K562 (cell line): Measurements from ENCODE around the gene VGLL2. TPM values are rescaled to one million over a fixed set of nuclear protein-coding genes. Genes with fewer than 3 reads are reported as not detected.

Experiments used
- ATAC-seq: fragments of 200-7000 bp; cut with Tn5 transposase; 3 replicates; pipeline ENCODE4 v1.9.1; 2020; ENCODE audit warnings: moderate library complexity
- BruUV-seq: library from RNA; stranded (reverse); fragments of 400-500 nt; replicated peaks from 2 replicates; lab custom pipeline; 2021; lab: Mats Ljungman, UMichigan
- CTCF ChIA-PET: fragments of 300-600 bp; formaldehyde crosslinking; extraction: SDS; loops from one replicate; lab custom pipeline; 2021; ENCODE audit warnings: low intra/inter-chr PET ratio; lab: Yijun Ruan, JAX
- POLR2A ChIA-PET: fragments of 300-600, 350-650 bp; sonication (Branson Sonifier 250); formaldehyde crosslinking; extraction: SDS; loops from one replicate; lab custom pipeline; 2021; ENCODE audit warnings: antibody characterized with exemption, inconsistent platforms; lab: Yijun Ruan, JAX
- DNase-seq, 4 experiments: peaks; one replicate each; pipeline versions ENCODE4 v3.0.0 to v3.0.0-alpha.2; 2011 to 2018; ENCODE audit warnings: low spot score in 3 of 4, mixed read lengths in 3 of 4; ENCODE audit errors: extremely low read depth in 1 of 4
- FAIRE-seq: peaks from 2 replicates; lab custom pipeline; 2011; peaks lifted over from hg19 to GRCh38; lab: Jason Lieb, UNC
- H2AFZ ChIP-seq: 2 replicates; pipeline ENCODE4 v1.6.0; 2011; ENCODE audit warnings: low read depth, low read length, control low read depth, inconsistent platforms
- H3K27ac ChIP-seq: fragments of 200-600 bp; 3 replicates; pipeline ENCODE4 v1.8.0; 2011; ENCODE audit warnings: low read depth, mild to moderate bottlenecking, control low read depth, inconsistent platforms, low read length, moderate library complexity, mixed read lengths; ENCODE audit errors: extremely low read depth
- H3K27me3 ChIP-seq, 2 experiments: fragments of 300-600 bp in 1 of 2; 2 replicates in 1 of 2; 3 replicates in 1 of 2; pipeline versions ENCODE4 v1.6.0 to v1.8.0; 2011; ENCODE audit warnings: inconsistent platforms in 2 of 2, low read length in 2 of 2, mild to moderate bottlenecking in 1 of 2, mixed read lengths in 1 of 2, moderate library complexity in 1 of 2; ENCODE audit not compliant: control insufficient read depth in 2 of 2, insufficient read depth in 2 of 2
- H3K36me3 ChIP-seq: fragments of 300-600 bp; 3 replicates; pipeline ENCODE4 v1.8.0; 2011; ENCODE audit warnings: mild to moderate bottlenecking, low read length, inconsistent platforms; ENCODE audit not compliant: control insufficient read depth, insufficient read depth
- H3K4me1 ChIP-seq, 2 experiments: fragments of 200-600 bp in 1 of 2; replicated peaks in 1 of 2; 2 replicates in 1 of 2; 3 replicates in 1 of 2; pipeline versions ENCODE4 v1.5.1 to v1.8.0; 2011; ENCODE audit warnings: inconsistent platforms in 2 of 2, low read length in 2 of 2, mild to moderate bottlenecking in 1 of 2, mixed read lengths in 1 of 2, moderate library complexity in 1 of 2; ENCODE audit not compliant: control insufficient read depth in 2 of 2, insufficient read depth in 2 of 2
- H3K4me2 ChIP-seq: 2 replicates; pipeline ENCODE4 v1.6.1; 2011; ENCODE audit warnings: low read length, control low read depth, inconsistent platforms, mixed read lengths; ENCODE audit not compliant: insufficient read depth
- H3K4me3 ChIP-seq: fragments of 200-600 bp; sonication (generic), shearing (Covaris generic); 2 replicates; pipeline ENCODE4 v1.5.1; 2016; ENCODE audit warnings: control low read depth, inconsistent platforms
- H3K79me2 ChIP-seq: fragments of 200-600 bp; 3 replicates; pipeline ENCODE4 v1.8.0; 2011; ENCODE audit warnings: low read length, inconsistent platforms; ENCODE audit not compliant: control insufficient read depth, insufficient read depth
- H3K9ac ChIP-seq, 2 experiments: 2 replicates each; pipeline versions ENCODE4 v1.6.0 to v1.6.1; 2011; ENCODE audit warnings: low read depth in 2 of 2, low read length in 2 of 2, control low read depth in 1 of 2, inconsistent platforms in 1 of 2, mild to moderate bottlenecking in 1 of 2, mixed read lengths in 1 of 2; ENCODE audit not compliant: insufficient read depth in 1 of 2
- H3K9me1 ChIP-seq: one replicate; pipeline ENCODE4 v1.6.0; 2011; ENCODE audit warnings: inconsistent platforms, mild to moderate bottlenecking, low read length, moderate library complexity; ENCODE audit not compliant: control insufficient read depth, insufficient read depth
- H3K9me3 ChIP-seq: replicated peaks from 2 replicates; pipeline ENCODE4 v1.5.1; 2011; ENCODE audit warnings: low read depth, low read length, inconsistent platforms; ENCODE audit not compliant: control insufficient read depth, insufficient read depth
- H4K20me1 ChIP-seq: replicated peaks from 2 replicates; pipeline ENCODE4 v1.6.1; 2011; ENCODE audit warnings: low read length, inconsistent platforms, mixed read lengths; ENCODE audit not compliant: control insufficient read depth, insufficient read depth
- FOXM1 ChIP-seq, 2 experiments: fragments of 450-650 bp in 1 of 2; sonication (generic) in 1 of 2; formaldehyde crosslinking in 1 of 2; IDR thresholded peaks; 2 replicates each; pipeline versions ENCODE4 v1.6.1 to v1.9.0; 2017 to 2022; ENCODE audit warnings: low read depth in 2 of 2, mild to moderate bottlenecking in 2 of 2, missing genetic modification reagents in 1 of 2, moderate library complexity in 1 of 2
- HMG20A ChIP-seq: fragments of 450-650 bp; formaldehyde crosslinking; conservative IDR thresholded peaks from 2 replicates; pipeline ENCODE4 v1.4.0; 2020; ENCODE audit warnings: mild to moderate bottlenecking, mixed read lengths
- HNRNPK ChIP-seq: fragments of 200-400 bp; formaldehyde crosslinking; IDR thresholded peaks from one replicate; pipeline ENCODE4 v1.6.1; 2018; ENCODE audit warnings: mild to moderate bottlenecking, low read depth, low read length; ENCODE audit not compliant: poor library complexity, severe bottlenecking
- KAT7 ChIP-seq: sonication (generic); formaldehyde crosslinking; IDR thresholded peaks from 2 replicates; pipeline ENCODE4 v1.8.0; 2022; ENCODE audit warnings: missing genetic modification reagents, mild to moderate bottlenecking, borderline replicate concordance
- L3MBTL2 ChIP-seq: fragments of 450-650 bp; IDR thresholded peaks from 2 replicates; pipeline ENCODE4 v1.6.1; 2016; ENCODE audit warnings: mild to moderate bottlenecking, moderate library complexity
- MAZ ChIP-seq, 2 experiments: fragments of 450-650 bp in 1 of 2; sonication (generic) in 1 of 2; formaldehyde crosslinking; IDR thresholded peaks in 1 of 2; conservative IDR thresholded peaks in 1 of 2; 2 replicates each; pipeline versions ENCODE4 v1.4.0 to v1.5.0; 2020; ENCODE audit warnings: mild to moderate bottlenecking in 1 of 2, missing genetic modification reagents in 1 of 2
- MNT ChIP-seq, 2 experiments: fragments of 450-650 bp; conservative IDR thresholded peaks; 2 replicates each; pipeline ENCODE4 v1.6.1; 2017; ENCODE audit warnings: mild to moderate bottlenecking in 2 of 2, moderate library complexity in 2 of 2
- SIX5 ChIP-seq, 2 experiments: IDR thresholded peaks; 2 replicates each; pipeline ENCODE4 v1.6.1; 2011; ENCODE audit warnings: low read length in 2 of 2, borderline replicate concordance in 1 of 2, low read depth in 1 of 2, mild to moderate bottlenecking in 1 of 2, moderate library complexity in 1 of 2; ENCODE audit not compliant: insufficient read depth in 1 of 2
- SOX6 ChIP-seq: fragments of 450-650 bp; IDR thresholded peaks from 2 replicates; pipeline ENCODE4 v1.6.1; 2014; ENCODE audit warnings: mild to moderate bottlenecking
- U2AF2 ChIP-seq: fragments of 200-400 bp; formaldehyde crosslinking; optimal IDR thresholded peaks from 2 replicates; pipeline ENCODE3; 2017; ENCODE audit warnings: low read depth, mild to moderate bottlenecking, low read length
- ZNF277 ChIP-seq: fragments of 250-450 bp; sonication (Bioruptor Pico); IDR thresholded peaks from 2 replicates; pipeline ENCODE4 v1.8.0; 2022; ENCODE audit warnings: inconsistent platforms, mild to moderate bottlenecking, moderate library complexity, borderline replicate concordance
- ZNF347 ChIP-seq: fragments of 450-650 bp; formaldehyde crosslinking; IDR thresholded peaks from 2 replicates; pipeline ENCODE4 v1.4.0; 2020; ENCODE audit warnings: low read depth, mild to moderate bottlenecking, moderate library complexity
- WGBS: fragments of 100-300 bp; shearing (Covaris generic); methylation state at CpG from one replicate; pipeline ENCODE4 v1.1.6; 2016; ENCODE audit warnings: low coverage, mixed read lengths; ENCODE audit not compliant: insufficient coverage; ENCODE audit errors: missing lambda C conversion rate; 5-methylcytosine and 5-hydroxymethylcytosine counted together
- in situ Hi-C: fragments of 300-500 bp; cut with MboI; formaldehyde crosslinking; loops from 4 replicates; pipeline ENCODE4 v1.15.0; 2018; ENCODE audit warnings: inconsistent platforms, mixed read lengths
- intact Hi-C: fragments of 100-400 bp; cut with micrococcal nuclease; formaldehyde crosslinking; loops from 2 replicates; pipeline ENCODE4 v1.14.2; 2022
- polyA plus RNA-seq, 8 experiments: library from polyadenylated mRNA; depleted of rRNA in 4 of 8; stranded (reverse) in 5 of 8; unstranded in 3 of 8; fragments of >200 nt; fragmentation: Nextera tagmentation in 2 of 8; fragmentation: Illumina TruSeq in 1 of 8; extraction: Ambion mirVana in 2 of 8; extraction: Trizol in 1 of 8; gene quantifications; 2 replicates each; pipeline versions ENCODE4 v1.2.1 to v1.2.3, GENCODE V29; 2011 to 2014; ENCODE audit warnings: inconsistent platforms in 1 of 8, missing spikeins in 1 of 8
- total RNA-seq, 7 experiments: library from RNA; depleted of rRNA in 6 of 7; stranded (reverse); fragments of >200 nt in 6 of 7; fragmentation: Illumina TruSeq in 2 of 7; extraction: Trizol in 2 of 7; gene quantifications; 2 replicates each; pipeline versions ENCODE4 v1.2.1 to v1.2.3, GENCODE V29; 2011 to 2021; ENCODE audit warnings: low replicate concordance in 1 of 7
- TF ChIP-seq, protein P1 (sequence below): fragments of 150-350 bp; conservative IDR thresholded peaks from 2 replicates; pipeline ENCODE4 v1.6.1; 2014; ENCODE audit warnings: low read length
- TF ChIP-seq, protein P2 (sequence below): fragments of 450-650 bp; formaldehyde crosslinking; IDR thresholded peaks from 2 replicates; pipeline ENCODE4 v1.4.0; 2020; ENCODE audit warnings: mild to moderate bottlenecking

Gene VGLL2
- total and polyA plus RNA-seq, 9 of the 15 experiments (the other 6 are each of a cell fraction or from before 2014, with no cell fraction given) = not detected

GRCh38 chr6:117226778-117227177, 38.6 kb upstream of the VGLL2 start:
- POLR2A ChIA-PET = no interaction called here
- TF ChIP-seq ZNF347 (CRISPR knock-in tag) (no peak), MAZ (CRISPR knock-in tag; conservative IDR thresholded peaks at IDR 0.05 in 1 of 2, IDR thresholded peaks at IDR 0.05 in 1 of 2) (no peak), L3MBTL2 (no peak), U2AF2 (no peak), ZNF277 (CRISPR knock-in tag) (no peak), SOX6 (no peak), HMG20A (CRISPR knock-in tag) (no peak), KAT7 (CRISPR knock-in tag) (no peak), HNRNPK (no peak), FOXM1 (IDR thresholded peaks at IDR 0.05; ENCODE audit: low read depth) (no peak), FOXM1 (CRISPR knock-in tag; IDR thresholded peaks at IDR 0.05; ENCODE audit: low read depth) (no peak), SIX5 (IDR thresholded peaks at IDR 0.05; ENCODE audit: borderline replicate concordance in 1 of 2, insufficient read depth in 1 of 2, low read depth in 1 of 2, low read length in 2 of 2) (no peak), MNT (conservative IDR thresholded peaks at IDR 0.05) (no peak)
- TF ChIP-seq, protein P1, sequence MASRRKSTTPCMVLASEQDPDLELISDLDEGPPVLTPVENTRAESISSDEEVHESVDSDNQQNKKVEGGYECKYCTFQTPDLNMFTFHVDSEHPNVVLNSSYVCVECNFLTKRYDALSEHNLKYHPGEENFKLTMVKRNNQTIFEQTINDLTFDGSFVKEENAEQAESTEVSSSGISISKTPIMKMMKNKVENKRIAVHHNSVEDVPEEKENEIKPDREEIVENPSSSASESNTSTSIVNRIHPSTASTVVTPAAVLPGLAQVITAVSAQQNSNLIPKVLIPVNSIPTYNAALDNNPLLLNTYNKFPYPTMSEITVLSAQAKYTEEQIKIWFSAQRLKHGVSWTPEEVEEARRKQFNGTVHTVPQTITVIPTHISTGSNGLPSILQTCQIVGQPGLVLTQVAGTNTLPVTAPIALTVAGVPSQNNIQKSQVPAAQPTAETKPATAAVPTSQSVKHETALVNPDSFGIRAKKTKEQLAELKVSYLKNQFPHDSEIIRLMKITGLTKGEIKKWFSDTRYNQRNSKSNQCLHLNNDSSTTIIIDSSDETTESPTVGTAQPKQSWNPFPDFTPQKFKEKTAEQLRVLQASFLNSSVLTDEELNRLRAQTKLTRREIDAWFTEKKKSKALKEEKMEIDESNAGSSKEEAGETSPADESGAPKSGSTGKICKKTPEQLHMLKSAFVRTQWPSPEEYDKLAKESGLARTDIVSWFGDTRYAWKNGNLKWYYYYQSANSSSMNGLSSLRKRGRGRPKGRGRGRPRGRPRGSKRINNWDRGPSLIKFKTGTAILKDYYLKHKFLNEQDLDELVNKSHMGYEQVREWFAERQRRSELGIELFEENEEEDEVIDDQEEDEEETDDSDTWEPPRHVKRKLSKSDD = no peak
- TF ChIP-seq, protein P2, sequence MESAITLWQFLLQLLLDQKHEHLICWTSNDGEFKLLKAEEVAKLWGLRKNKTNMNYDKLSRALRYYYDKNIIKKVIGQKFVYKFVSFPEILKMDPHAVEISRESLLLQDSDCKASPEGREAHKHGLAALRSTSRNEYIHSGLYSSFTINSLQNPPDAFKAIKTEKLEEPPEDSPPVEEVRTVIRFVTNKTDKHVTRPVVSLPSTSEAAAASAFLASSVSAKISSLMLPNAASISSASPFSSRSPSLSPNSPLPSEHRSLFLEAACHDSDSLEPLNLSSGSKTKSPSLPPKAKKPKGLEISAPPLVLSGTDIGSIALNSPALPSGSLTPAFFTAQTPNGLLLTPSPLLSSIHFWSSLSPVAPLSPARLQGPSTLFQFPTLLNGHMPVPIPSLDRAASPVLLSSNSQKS (CRISPR knock-in tag) = no peak

More at GRCh38 chr6:117226778-117227177, 38.6 kb upstream of the VGLL2 start:
- Histone ChIP-seq H3K4me1 (no peaks in the 10 kb centered on the region), H3K36me3 (no peaks in the 10 kb centered on the region), H3K79me2 (no peaks in the 10 kb centered on the region), H3K4me3 (no peak overlapping the region), H2AFZ (no peak overlapping the region), H3K9me1 (no peaks in the 10 kb centered on the region), H3K9ac (no peak overlapping the region), H3K9me3 (no peaks in the 10 kb centered on the region), H4K20me1 (no peaks in the 10 kb centered on the region), H3K27ac (no peak overlapping the region), H3K4me2 (no peak overlapping the region), H3K27me3 (no peaks in the 10 kb centered on the region)
- in situ Hi-C loops = no loop called here
- DNase-seq (no peak), FAIRE-seq (no peak), ATAC-seq (no peak)
- CTCF ChIA-PET = no interaction called here
- 0% methylated on average over 1 of the region's 1 CpG for WGBS
- no TSS peak for BruUV-seq
- intact Hi-C loops = no loop called here
